Activated naive CD8-positive, alpha-beta T cell treated with anti-CD3 and anti-CD28 coated beads for 36 hours (primary cell): Measurements from ENCODE around the gene DCLRE1A. TPM values are rescaled to one million over a fixed set of nuclear protein-coding genes. Genes with fewer than 3 reads are reported as not detected.

Source experiments
- total RNA-seq, 2 experiments: library from RNA; stranded (reverse); gene quantifications; one replicate each; pipeline ENCODE4 v1.2.3, GENCODE V29; 2021

Gene DCLRE1A
- total RNA-seq, 2 experiments from 2014 or later, result 17.4 to 19.0 TPM

Other genes starting within 250 kb of the DCLRE1A start
- gene NRAP, start 190.0 kb downstream of the DCLRE1A start, total RNA-seq, result not detected
- gene CASP7, start 174.2 kb downstream of the DCLRE1A start, total RNA-seq, result 10 to 100 TPM; 37.1 to 38.6 TPM
- gene PLEKHS1, start 102.4 kb downstream of the DCLRE1A start, total RNA-seq, result under 1 TPM in 1 of 2 experiments, not detected in 1; 0.24 TPM
- gene NHLRC2, start 579 bp upstream of the DCLRE1A start, total RNA-seq, result 10 to 100 TPM; 24.2 to 26.7 TPM
- gene ADRB1, start 189.8 kb upstream of the DCLRE1A start, total RNA-seq, result under 1 TPM in 1 of 2 experiments, not detected in 1; 0.14 TPM